NCI-H2227 treated with DMSO at 0.1 percent for 48 hours (cell line): Measurements from ENCODE around the gene ARHGAP11A.

Source experiments
- DNase-seq: peaks from one replicate; lab custom pipeline; 2025; lab: John Stamatoyannopoulos, UW

The ARHGAP11A gene

GRCh38 chr15:32687556-32687955, 72.3 kb downstream of the ARHGAP11A start:
- DNase-seq: no peak

GRCh38 chr15:32688151-32688639, 72.9 kb downstream of the ARHGAP11A start:
- DNase-seq: no peak
